RWPE2 (cell line): ENCODE results near the gene RAB35.

Experiments used
- ATAC-seq: fragments of 200-7000 bp; cut with Tn5 transposase; 3 replicates; pipeline ENCODE4 v1.9.1; 2021; ENCODE audit warnings: low read depth
- DNase-seq: peaks from one replicate; pipeline ENCODE4 v3.0.0-alpha.2; 2020; ENCODE audit warnings: low spot score
- H3K27ac ChIP-seq: fragments of 450-650 bp; 2 replicates; pipeline ENCODE4 v1.5.1; 2017; ENCODE audit warnings: mild to moderate bottlenecking; ENCODE audit not compliant: poor library complexity, severe bottlenecking
- H3K27me3 ChIP-seq: fragments of 250-450 bp; sonication (Bioruptor Pico); 2 replicates; pipeline ENCODE4 v1.5.1; 2021; ENCODE audit warnings: mild to moderate bottlenecking, moderate library complexity; ENCODE audit not compliant: insufficient read depth, poor library complexity, severe bottlenecking
- H3K36me3 ChIP-seq: fragments of 250-450 bp; sonication (Bioruptor Pico); 2 replicates; pipeline ENCODE4 v1.5.1; 2020; ENCODE audit warnings: low read depth, mild to moderate bottlenecking, moderate library complexity
- H3K4me1 ChIP-seq: fragments of 250-450 bp; sonication (Bioruptor Pico); 2 replicates; pipeline ENCODE4 v1.5.1; 2021; ENCODE audit warnings: mild to moderate bottlenecking, moderate library complexity; ENCODE audit not compliant: insufficient read depth, poor library complexity, severe bottlenecking
- H3K4me3 ChIP-seq: fragments of 250-450 bp; sonication (Bioruptor Pico); 2 replicates; pipeline ENCODE4 v1.5.1; 2021; ENCODE audit warnings: mild to moderate bottlenecking, moderate library complexity; ENCODE audit not compliant: severe bottlenecking
- H3K9me3 ChIP-seq: fragments of 250-450 bp; sonication (Bioruptor Pico); 2 replicates; pipeline ENCODE4 v1.5.1; 2021; ENCODE audit warnings: mild to moderate bottlenecking, moderate library complexity; ENCODE audit not compliant: severe bottlenecking
- CTCF ChIP-seq: fragments of 450-650 bp; IDR thresholded peaks from one replicate; pipeline ENCODE4 v1.5.1; 2017; ENCODE audit warnings: mild to moderate bottlenecking, moderate library complexity; ENCODE audit not compliant: poor library complexity, severe bottlenecking

Gene RAB35

DNA sequence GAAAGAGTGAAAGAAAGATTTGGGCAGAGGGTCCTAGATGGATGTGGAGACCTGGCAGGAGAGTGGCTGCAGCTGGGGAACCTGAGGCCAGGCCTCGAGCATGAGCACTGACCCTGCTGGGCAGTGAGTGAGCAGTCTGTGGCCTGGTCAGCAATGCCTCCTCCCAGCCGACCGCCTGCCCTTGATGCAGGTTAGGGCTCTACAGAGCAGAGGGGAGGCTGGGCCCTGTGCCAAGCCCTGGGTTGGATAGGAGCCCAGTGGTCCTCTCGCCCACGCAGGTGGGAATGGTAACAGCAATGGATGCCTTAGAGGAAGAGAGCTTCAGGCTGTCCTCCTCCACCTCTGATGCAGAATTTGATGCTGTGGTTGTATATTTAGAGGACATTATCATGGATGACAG, 59.8 kb downstream of the RAB35 start:
- no peaks in the 10 kb centered on the region for H3K9me3 ChIP-seq
- no peaks in the 10 kb centered on the region for H3K27me3 ChIP-seq
- H3K36me3 ChIP-seq = no peaks in the 10 kb centered on the region
- H3K4me3 ChIP-seq = no peak overlapping the region
- H3K4me1 ChIP-seq = peaks cover 35% of the 10 kb centered on the region
- H3K27ac ChIP-seq = peak overlapping the region; percentile 79
- TF ChIP-seq CTCF = no peak
- ATAC-seq = no peak
- DNase-seq = no peak

DNA sequence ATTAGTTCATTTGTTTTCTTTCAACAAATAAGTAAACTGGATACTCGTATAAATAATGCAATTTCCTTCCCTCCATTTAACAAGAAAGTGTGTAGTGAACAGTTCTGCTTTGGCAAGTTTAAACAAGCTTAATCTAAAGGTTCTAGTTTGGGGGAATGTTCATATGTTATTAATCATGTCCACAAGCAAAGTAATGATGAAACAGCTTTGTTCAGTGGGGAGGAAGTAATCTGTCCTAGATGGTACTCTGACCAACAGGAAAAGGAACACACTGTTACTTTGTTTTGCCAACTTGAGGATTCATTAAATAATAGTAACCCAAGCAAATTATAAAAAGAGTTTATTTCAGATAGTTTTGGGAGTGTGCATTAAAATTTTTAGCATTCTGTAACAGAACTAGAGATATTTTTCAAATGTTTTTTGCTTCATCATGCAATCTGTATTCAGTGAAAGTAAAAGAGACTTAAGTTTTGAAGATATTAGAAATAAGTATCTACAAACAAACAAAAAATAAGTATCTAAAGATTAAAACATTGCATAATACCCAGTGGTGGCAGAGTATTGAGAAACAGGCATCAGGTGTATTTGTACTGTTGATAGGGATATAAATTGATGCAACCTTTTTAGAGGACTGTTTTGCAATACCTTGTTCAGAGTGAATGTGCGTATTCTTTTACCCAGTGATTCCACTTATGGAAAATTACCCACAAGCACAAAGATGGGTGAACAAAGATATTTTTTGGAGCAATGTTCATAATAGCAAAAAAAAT, 61.1 kb downstream of the RAB35 start:
- no peak for TF ChIP-seq CTCF
- DNase-seq = no peak
- peak; percentile 94 for ATAC-seq

DNA sequence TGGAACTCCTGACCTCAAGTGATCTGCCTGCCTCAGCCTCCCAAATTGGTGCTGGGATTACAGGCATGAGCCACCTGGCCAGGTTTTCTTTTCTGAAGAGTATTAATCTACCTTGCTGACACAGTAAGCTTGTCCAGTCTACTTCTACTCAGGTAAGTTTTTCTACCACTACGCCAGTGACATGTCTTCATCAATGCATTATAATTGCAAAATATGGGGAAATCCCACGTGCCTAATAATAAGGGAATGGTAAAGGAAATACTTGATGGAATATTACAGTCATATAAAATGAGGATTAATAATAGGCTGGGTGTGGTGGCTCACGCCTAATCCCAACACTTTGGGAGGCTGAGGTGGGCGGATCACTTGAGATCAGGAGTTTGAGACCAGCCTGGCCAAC, 62.3 kb downstream of the RAB35 start:
- peaks cover 22% of the 10 kb centered on the region for H3K4me1 ChIP-seq
- TF ChIP-seq CTCF = no peak
- H3K9me3 ChIP-seq = no peaks in the 10 kb centered on the region
- no peak for DNase-seq
- ATAC-seq = no peak
- peak overlapping the region; percentile 79 for H3K27ac ChIP-seq
- H3K4me3 ChIP-seq = no peak overlapping the region
- H3K27me3 ChIP-seq = no peaks in the 10 kb centered on the region
- no peaks in the 10 kb centered on the region for H3K36me3 ChIP-seq

More for the DNA sequence above, 61.1 kb downstream of the RAB35 start:
- no peak overlapping the region for H3K4me3 ChIP-seq
- H3K27ac ChIP-seq = peak overlapping the region; percentile 79
- no peaks in the 10 kb centered on the region for H3K9me3 ChIP-seq
- peaks cover 31% of the 10 kb centered on the region for H3K4me1 ChIP-seq
- H3K27me3 ChIP-seq = no peaks in the 10 kb centered on the region
- H3K36me3 ChIP-seq = no peaks in the 10 kb centered on the region

GRCh38 chr12:120051535-120051934, 65.0 kb downstream of the RAB35 start:
- H3K27me3 ChIP-seq = no peaks in the 10 kb centered on the region
- no peak for ATAC-seq
- no peaks in the 10 kb centered on the region for H3K36me3 ChIP-seq
- no peak for TF ChIP-seq CTCF
- H3K4me3 ChIP-seq = no peak overlapping the region
- no peaks in the 10 kb centered on the region for H3K9me3 ChIP-seq
- H3K27ac ChIP-seq = no peak overlapping the region
- DNase-seq = no peak
- H3K4me1 ChIP-seq = peaks cover 33% of the 10 kb centered on the region

DNA sequence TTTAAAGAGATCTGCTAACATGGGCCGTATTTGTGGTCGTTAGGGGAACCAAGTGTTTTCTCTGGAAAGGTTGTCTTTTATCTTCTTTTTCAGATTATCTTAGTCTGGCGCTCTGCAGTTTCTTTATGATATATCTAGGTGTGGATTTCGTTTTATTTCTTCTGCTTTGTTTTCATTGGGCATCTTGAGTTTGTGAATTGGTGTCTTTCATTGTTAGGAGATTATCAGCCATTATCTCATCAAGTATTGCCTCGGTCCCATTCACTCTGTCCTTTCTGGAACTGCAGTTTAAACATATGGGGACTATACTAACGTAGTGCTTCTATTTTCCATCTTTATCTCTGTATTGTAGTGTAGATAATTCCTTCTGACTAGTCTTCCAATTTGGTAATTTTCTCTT, 67.1 kb downstream of the RAB35 start:
- Histone ChIP-seq H3K9me3 (no peaks in the 10 kb centered on the region), H3K4me3 (no peak overlapping the region), H3K27ac (no peak overlapping the region), H3K36me3 (no peaks in the 10 kb centered on the region), H3K27me3 (no peaks in the 10 kb centered on the region), H3K4me1 (peaks cover 14% of the 10 kb centered on the region)
- DNase-seq (no peak), ATAC-seq (no peak)
- no peak for TF ChIP-seq CTCF
